ENCODE measurements around the gene ENKD1.

DNA sequence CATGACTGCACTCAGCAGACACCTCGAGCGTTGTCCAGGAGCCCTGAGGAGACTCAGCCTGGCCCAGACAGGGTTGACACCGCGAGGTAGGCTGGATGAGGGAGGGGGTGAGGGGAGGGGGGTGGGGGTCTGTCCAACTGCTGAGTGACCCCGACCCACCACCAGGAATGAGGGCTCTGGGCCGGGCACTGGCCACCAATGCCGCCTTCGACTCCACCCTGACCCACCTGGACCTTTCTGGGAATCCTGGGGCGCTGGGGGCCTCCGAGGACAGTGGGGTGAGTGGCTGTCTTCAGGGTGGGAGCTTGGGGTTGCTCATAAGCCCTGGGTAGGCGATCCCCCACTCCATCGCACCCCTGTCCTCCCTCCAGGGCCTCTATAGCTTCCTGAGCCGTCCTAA, 18.9 kb downstream of the ENKD1 start:
- no peak for TF ChIP-seq CTCF (IDR thresholded peaks at IDR 0.05)
- no peak for TF ChIP-seq POLR2A (IDR thresholded peaks at IDR 0.05)

All from upper lobe of left lung (tissue), 4 donors.